Skeletal muscle tissue (tissue), 4 donors: ENCODE results near the gene P4HA3. TPM values are rescaled to one million over a fixed set of nuclear protein-coding genes. Genes with fewer than 3 reads are reported as not detected.

ENCODE experiments used
- H3K27ac ChIP-seq: one replicate; pipeline ENCODE4 v1.7.0; 2013; ENCODE audit warnings: mild to moderate bottlenecking, low read depth, low read length, inconsistent platforms
- H3K27me3 ChIP-seq, 3 donors: one replicate each; pipeline ENCODE4 v1.7.0; 2013; ENCODE audit warnings: low read length in 3 of 3; ENCODE audit not compliant: control insufficient read depth in 3 of 3, insufficient read depth in 3 of 3
- H3K36me3 ChIP-seq, 3 donors: one replicate each; pipeline ENCODE4 v1.7.0; 2013; ENCODE audit warnings: low read length in 3 of 3; ENCODE audit not compliant: control insufficient read depth in 3 of 3, insufficient read depth in 3 of 3
- H3K4me1 ChIP-seq, 3 donors: one replicate each; pipeline ENCODE4 v1.7.0; 2013; ENCODE audit warnings: low read length in 3 of 3, mild to moderate bottlenecking in 3 of 3; ENCODE audit not compliant: control insufficient read depth in 3 of 3, insufficient read depth in 3 of 3
- H3K4me3 ChIP-seq, 3 donors: one replicate each; pipeline ENCODE4 v1.7.0; 2013; ENCODE audit warnings: low read length in 3 of 3
- H3K9ac ChIP-seq, 3 donors: one replicate each; pipeline ENCODE4 v1.7.0; 2013; ENCODE audit warnings: low read length in 3 of 3, mild to moderate bottlenecking in 3 of 3, moderate library complexity in 2 of 3, low read depth in 1 of 3
- H3K9me3 ChIP-seq, 3 donors: one replicate each; pipeline ENCODE4 v1.7.0; 2013; ENCODE audit warnings: low read length in 3 of 3; ENCODE audit not compliant: control insufficient read depth in 3 of 3
- total RNA-seq: library from RNA; depleted of rRNA; stranded (reverse); fragments of >200 nt; gene quantifications from one replicate; pipeline ENCODE4 v1.2.3, GENCODE V29; 2014
- donor health status: Osteomylitis.

Gene P4HA3
- total RNA-seq, 1 donor from 2014 or later, result 0.52 TPM

- Histone ChIP-seq H3K27me3 (no peaks in the 10 kb centered on the region), H3K4me1 (no peaks in the 10 kb centered on the region), H3K9ac (no peak overlapping the region), H3K36me3 (no peaks in the 10 kb centered on the region), H3K27ac (no peak overlapping the region), H3K9me3 (no peaks in the 10 kb centered on the region), H3K4me3 (no peak overlapping the region)
Observed at GRCh38 chr11:74288911-74289310, 22.5 kb downstream of the P4HA3 start.

- H3K27ac ChIP-seq, result no peak overlapping the region
- no peak overlapping the region for H3K9ac ChIP-seq
Observed at GRCh38 chr11:74288161-74288560, 23.3 kb downstream of the P4HA3 start.

GRCh38 chr11:74284466-74284865 is 27.0 kb downstream of the P4HA3 start:
- Histone ChIP-seq H3K4me3 (no peak overlapping the region), H3K9ac (no peak overlapping the region), H3K9me3 (no peaks in the 10 kb centered on the region), H3K27ac (no peak overlapping the region), H3K4me1 (no peaks in the 10 kb centered on the region), H3K27me3 (no peaks in the 10 kb centered on the region), H3K36me3 (no peaks in the 10 kb centered on the region)

More at GRCh38 chr11:74288161-74288560, 23.3 kb downstream of the P4HA3 start:
- Histone ChIP-seq H3K9me3 (no peaks in the 10 kb centered on the region), H3K4me1 (no peaks in the 10 kb centered on the region), H3K36me3 (no peaks in the 10 kb centered on the region), H3K27me3 (no peaks in the 10 kb centered on the region), H3K4me3 (no peak overlapping the region)

- no peaks in the 10 kb centered on the region for H3K9me3 ChIP-seq
- no peak overlapping the region for H3K27ac ChIP-seq
- H3K4me1 ChIP-seq, result no peaks in the 10 kb centered on the region
- no peak overlapping the region for H3K4me3 ChIP-seq
- no peak overlapping the region for H3K9ac ChIP-seq
- H3K27me3 ChIP-seq, result no peaks in the 10 kb centered on the region
- no peaks in the 10 kb centered on the region for H3K36me3 ChIP-seq
Observed at GRCh38 chr11:74283580-74284180, 27.8 kb downstream of the P4HA3 start.

- no peaks in the 10 kb centered on the region for H3K36me3 ChIP-seq
- H3K4me3 ChIP-seq, result no peak overlapping the region
- no peak overlapping the region for H3K27ac ChIP-seq
- H3K27me3 ChIP-seq, result no peaks in the 10 kb centered on the region
- no peak overlapping the region for H3K9ac ChIP-seq
- H3K4me1 ChIP-seq, result no peaks in the 10 kb centered on the region
- H3K9me3 ChIP-seq, result no peaks in the 10 kb centered on the region
Observed at GRCh38 chr11:74282914-74283371, 28.5 kb downstream of the P4HA3 start.

GRCh38 chr11:74282421-74282820 is 29.0 kb downstream of the P4HA3 start:
- Histone ChIP-seq H3K9ac (no peak overlapping the region), H3K27ac (no peak overlapping the region), H3K4me1 (no peaks in the 10 kb centered on the region), H3K4me3 (no peak overlapping the region), H3K36me3 (no peaks in the 10 kb centered on the region), H3K9me3 (no peaks in the 10 kb centered on the region), H3K27me3 (no peaks in the 10 kb centered on the region)

GRCh38 chr11:74280494-74280893 is 30.9 kb downstream of the P4HA3 start:
- H3K27me3 ChIP-seq, result no peaks in the 10 kb centered on the region
- no peaks in the 10 kb centered on the region for H3K36me3 ChIP-seq
- H3K4me1 ChIP-seq, result no peaks in the 10 kb centered on the region
- H3K9ac ChIP-seq, result no peak overlapping the region
- H3K9me3 ChIP-seq, result no peaks in the 10 kb centered on the region
- H3K27ac ChIP-seq, result no peak overlapping the region
- H3K4me3 ChIP-seq, result no peak overlapping the region

GRCh38 chr11:74279256-74279655 is 32.2 kb downstream of the P4HA3 start:
- no peaks in the 10 kb centered on the region for H3K4me1 ChIP-seq
- H3K36me3 ChIP-seq, result no peaks in the 10 kb centered on the region
- no peaks in the 10 kb centered on the region for H3K9me3 ChIP-seq
- peak overlapping the region; percentile 27 for H3K27ac ChIP-seq
- no peaks in the 10 kb centered on the region for H3K27me3 ChIP-seq
- no peak overlapping the region for H3K9ac ChIP-seq
- H3K4me3 ChIP-seq, result no peak overlapping the region

- Histone ChIP-seq H3K36me3 (no peaks in the 10 kb centered on the region), H3K4me3 (no peak overlapping the region), H3K4me1 (no peaks in the 10 kb centered on the region), H3K9me3 (no peaks in the 10 kb centered on the region), H3K27me3 (no peaks in the 10 kb centered on the region), H3K27ac (peak overlapping the region; percentile 27), H3K9ac (no peak overlapping the region)
Observed at GRCh38 chr11:74278721-74279161, 32.7 kb downstream of the P4HA3 start.

GRCh38 chr11:74278103-74278502 is 33.3 kb downstream of the P4HA3 start:
- Histone ChIP-seq H3K27me3 (no peaks in the 10 kb centered on the region), H3K27ac (no peak overlapping the region), H3K9me3 (no peaks in the 10 kb centered on the region), H3K36me3 (no peaks in the 10 kb centered on the region), H3K9ac (no peak overlapping the region), H3K4me3 (no peak overlapping the region), H3K4me1 (no peaks in the 10 kb centered on the region)
